PFSK-1 (cell line): ENCODE results near the gene ATF7.
A peak's percentile ranks its signal among the peaks of the same experiment; 100 is the strongest.

Source experiments
- FOXP2 ChIP-seq: optimal IDR thresholded peaks from 2 replicates; pipeline ENCODE3; 2011; ENCODE audit warnings: borderline replicate concordance, control low read depth, inconsistent platforms; ENCODE audit not compliant: insufficient read depth; ENCODE audit errors: extremely low read length, extremely low read depth
- POLR2AphosphoS5 ChIP-seq: IDR thresholded peaks from 2 replicates; pipeline ENCODE4 v1.6.1; 2012; ENCODE audit warnings: low read depth, mild to moderate bottlenecking, control low read depth, low read length, moderate library complexity
- SIN3A ChIP-seq: IDR thresholded peaks from 2 replicates; pipeline ENCODE4 v1.6.1; 2012; ENCODE audit warnings: mild to moderate bottlenecking, low read length, moderate library complexity, borderline replicate concordance; ENCODE audit not compliant: insufficient read depth
- TAF1 ChIP-seq: IDR thresholded peaks from 2 replicates; pipeline ENCODE4 v1.6.1; 2012; ENCODE audit warnings: low read length, control low read depth, borderline replicate concordance; ENCODE audit not compliant: insufficient read depth
- TF ChIP-seq, protein P1 (sequence below), 2 experiments: IDR thresholded peaks; 2 replicates each; pipeline versions ENCODE4 v1.6.1 to v1.8.0; 2011 to 2012; ENCODE audit warnings: low read depth in 2 of 2, low read length in 2 of 2, control low read depth in 1 of 2, inconsistent platforms in 1 of 2, mild to moderate bottlenecking in 1 of 2, moderate library complexity in 1 of 2; ENCODE audit not compliant: insufficient read depth in 1 of 2

Gene ATF7

GRCh38 chr12:53636641-53637040 lies 10.5 kb upstream of the ATF7 start:
- TF ChIP-seq FOXP2 (no peak), POLR2AphosphoS5 (no peak), TAF1 (no peak)
- TF ChIP-seq, protein P1, sequence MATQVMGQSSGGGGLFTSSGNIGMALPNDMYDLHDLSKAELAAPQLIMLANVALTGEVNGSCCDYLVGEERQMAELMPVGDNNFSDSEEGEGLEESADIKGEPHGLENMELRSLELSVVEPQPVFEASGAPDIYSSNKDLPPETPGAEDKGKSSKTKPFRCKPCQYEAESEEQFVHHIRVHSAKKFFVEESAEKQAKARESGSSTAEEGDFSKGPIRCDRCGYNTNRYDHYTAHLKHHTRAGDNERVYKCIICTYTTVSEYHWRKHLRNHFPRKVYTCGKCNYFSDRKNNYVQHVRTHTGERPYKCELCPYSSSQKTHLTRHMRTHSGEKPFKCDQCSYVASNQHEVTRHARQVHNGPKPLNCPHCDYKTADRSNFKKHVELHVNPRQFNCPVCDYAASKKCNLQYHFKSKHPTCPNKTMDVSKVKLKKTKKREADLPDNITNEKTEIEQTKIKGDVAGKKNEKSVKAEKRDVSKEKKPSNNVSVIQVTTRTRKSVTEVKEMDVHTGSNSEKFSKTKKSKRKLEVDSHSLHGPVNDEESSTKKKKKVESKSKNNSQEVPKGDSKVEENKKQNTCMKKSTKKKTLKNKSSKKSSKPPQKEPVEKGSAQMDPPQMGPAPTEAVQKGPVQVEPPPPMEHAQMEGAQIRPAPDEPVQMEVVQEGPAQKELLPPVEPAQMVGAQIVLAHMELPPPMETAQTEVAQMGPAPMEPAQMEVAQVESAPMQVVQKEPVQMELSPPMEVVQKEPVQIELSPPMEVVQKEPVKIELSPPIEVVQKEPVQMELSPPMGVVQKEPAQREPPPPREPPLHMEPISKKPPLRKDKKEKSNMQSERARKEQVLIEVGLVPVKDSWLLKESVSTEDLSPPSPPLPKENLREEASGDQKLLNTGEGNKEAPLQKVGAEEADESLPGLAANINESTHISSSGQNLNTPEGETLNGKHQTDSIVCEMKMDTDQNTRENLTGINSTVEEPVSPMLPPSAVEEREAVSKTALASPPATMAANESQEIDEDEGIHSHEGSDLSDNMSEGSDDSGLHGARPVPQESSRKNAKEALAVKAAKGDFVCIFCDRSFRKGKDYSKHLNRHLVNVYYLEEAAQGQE (IDR thresholded peaks at IDR 0.05; ENCODE audit: insufficient read depth in 1 of 2, low read depth in 2 of 2, low read length in 2 of 2), result no peak

DNA sequence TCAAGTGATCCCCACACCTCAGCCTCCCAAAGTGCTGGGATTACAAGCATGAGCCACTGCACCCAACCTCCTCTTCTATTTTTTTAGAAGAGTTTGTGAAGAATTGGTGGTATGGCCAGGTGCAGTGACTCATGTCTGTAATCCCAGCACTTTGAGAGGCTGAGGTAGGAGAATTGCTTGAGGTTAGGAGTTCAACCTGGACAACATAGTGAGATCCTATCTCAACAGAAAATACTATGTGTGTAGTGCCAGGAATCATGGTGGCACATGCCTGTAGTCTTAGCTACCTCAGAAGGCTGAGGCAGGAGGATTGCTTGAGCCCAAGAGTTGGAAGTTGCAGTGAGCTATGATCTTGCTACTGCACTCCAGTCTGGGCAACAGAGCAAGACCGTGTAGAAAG lies 5.5 kb upstream of the ATF7 start:
- TF ChIP-seq TAF1 (no peak), POLR2AphosphoS5 (no peak), FOXP2 (no peak), SIN3A (no peak)
- TF ChIP-seq, protein P1 (IDR thresholded peaks at IDR 0.05; ENCODE audit: insufficient read depth in 1 of 2, low read depth in 2 of 2, low read length in 2 of 2), result no peak

DNA sequence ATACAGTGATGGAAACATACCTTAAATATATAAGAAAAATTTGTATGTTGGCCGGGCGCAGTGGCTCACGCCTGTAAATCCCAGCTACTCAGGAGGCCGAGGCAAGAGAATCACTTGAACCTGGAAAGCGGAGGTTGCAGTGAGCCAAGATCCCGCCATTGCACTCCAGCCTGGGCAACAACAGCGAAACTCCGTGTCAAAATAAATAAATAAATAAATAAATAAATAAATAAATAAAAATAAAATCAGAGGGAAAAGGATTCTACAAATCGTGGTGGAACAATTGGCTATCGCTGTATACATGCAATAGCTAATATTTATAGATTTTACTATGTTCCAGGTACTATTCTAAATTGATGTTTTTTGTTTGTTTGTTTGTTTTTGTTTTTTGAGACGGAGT lies 1.7 kb upstream of the ATF7 start:
- TF ChIP-seq SIN3A (no peak), FOXP2 (no peak), TAF1 (no peak), POLR2AphosphoS5 (no peak)
- TF ChIP-seq, protein P1 (IDR thresholded peaks at IDR 0.05; ENCODE audit: insufficient read depth in 1 of 2, low read depth in 2 of 2, low read length in 2 of 2), result no peak

DNA sequence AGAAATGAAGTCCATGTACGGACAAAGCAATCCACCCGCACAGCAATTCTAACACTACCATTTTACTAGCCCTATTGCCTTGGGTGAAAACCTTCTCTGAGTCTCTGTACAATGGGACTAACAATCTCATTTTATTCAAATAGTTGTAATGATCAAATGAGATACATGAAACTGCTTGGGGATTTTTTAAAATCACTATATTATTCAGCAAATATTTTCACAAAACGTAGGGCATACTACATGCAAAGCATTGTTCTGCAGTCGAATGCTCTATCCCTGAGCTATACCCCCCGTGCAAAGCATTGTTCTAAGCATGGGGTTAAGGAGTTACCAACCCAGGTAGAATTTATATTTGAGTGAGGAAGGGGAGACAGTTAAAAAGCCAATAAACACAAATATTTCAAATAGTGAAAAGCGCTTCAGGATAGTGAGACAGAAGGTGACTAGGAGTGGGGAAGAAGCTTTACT lies 554 bp upstream of the ATF7 start:
- TF ChIP-seq TAF1 (no peak), FOXP2 (no peak), POLR2AphosphoS5 (no peak), SIN3A (no peak)
- TF ChIP-seq, protein P1 (IDR thresholded peaks at IDR 0.05; ENCODE audit: insufficient read depth in 1 of 2, low read depth in 2 of 2, low read length in 2 of 2), result no peak

DNA sequence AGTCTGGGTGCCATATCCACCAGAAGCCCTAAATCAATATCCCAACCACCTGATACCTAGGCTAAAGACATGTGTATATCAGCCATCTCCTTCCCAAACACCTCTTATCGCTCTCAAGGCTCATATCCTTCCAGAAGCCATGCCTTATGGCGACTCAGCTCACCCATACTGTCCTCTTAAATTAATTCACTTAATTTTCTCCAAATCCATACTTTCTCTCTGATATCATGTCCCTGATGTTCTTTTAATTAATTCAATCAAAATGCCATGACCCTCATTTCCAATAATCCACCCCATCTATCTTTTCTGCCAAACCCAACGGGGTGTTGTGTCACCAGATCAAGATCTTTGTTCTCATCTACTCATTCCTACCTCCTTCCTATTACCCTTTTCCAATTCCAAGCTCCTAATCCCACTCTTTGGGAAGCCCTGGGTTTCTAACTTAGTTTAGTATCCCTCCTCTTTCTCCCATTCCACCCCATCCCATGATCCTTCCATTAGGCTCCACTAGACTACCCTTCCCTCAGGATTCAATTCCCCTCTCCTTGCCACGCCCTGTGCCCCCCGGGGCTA lies 723 bp downstream of the ATF7 start:
- TF ChIP-seq, protein P1 (IDR thresholded peaks at IDR 0.05; ENCODE audit: insufficient read depth in 1 of 2, low read depth in 2 of 2, low read length in 2 of 2), result peak in 1 of 2 experiments; percentile 31; a peak in 1 of 4 replicates
- TF ChIP-seq FOXP2, result no peak
- no peak; the same call in 1 of the 2 replicates for TF ChIP-seq POLR2AphosphoS5
- no peak for TF ChIP-seq SIN3A
- TF ChIP-seq TAF1, result no peak
